Skeletal muscle tissue (tissue), 4 donors: Measurements from ENCODE around the gene CEP41. TPM values are rescaled to one million over a fixed set of nuclear protein-coding genes. Genes with fewer than 3 reads are reported as not detected.

ENCODE experiments used
- H3K27ac ChIP-seq: one replicate; pipeline ENCODE4 v1.7.0; 2013; ENCODE audit warnings: mild to moderate bottlenecking, low read depth, low read length, inconsistent platforms
- H3K27me3 ChIP-seq, 3 donors: one replicate each; pipeline ENCODE4 v1.7.0; 2013; ENCODE audit warnings: low read length in 3 of 3; ENCODE audit not compliant: control insufficient read depth in 3 of 3, insufficient read depth in 3 of 3
- H3K36me3 ChIP-seq, 3 donors: one replicate each; pipeline ENCODE4 v1.7.0; 2013; ENCODE audit warnings: low read length in 3 of 3; ENCODE audit not compliant: control insufficient read depth in 3 of 3, insufficient read depth in 3 of 3
- H3K4me1 ChIP-seq, 3 donors: one replicate each; pipeline ENCODE4 v1.7.0; 2013; ENCODE audit warnings: low read length in 3 of 3, mild to moderate bottlenecking in 3 of 3; ENCODE audit not compliant: control insufficient read depth in 3 of 3, insufficient read depth in 3 of 3
- H3K4me3 ChIP-seq, 3 donors: one replicate each; pipeline ENCODE4 v1.7.0; 2013; ENCODE audit warnings: low read length in 3 of 3
- H3K9ac ChIP-seq, 3 donors: one replicate each; pipeline ENCODE4 v1.7.0; 2013; ENCODE audit warnings: low read length in 3 of 3, mild to moderate bottlenecking in 3 of 3, moderate library complexity in 2 of 3, low read depth in 1 of 3
- H3K9me3 ChIP-seq, 3 donors: one replicate each; pipeline ENCODE4 v1.7.0; 2013; ENCODE audit warnings: low read length in 3 of 3; ENCODE audit not compliant: control insufficient read depth in 3 of 3
- total RNA-seq: library from RNA; depleted of rRNA; stranded (reverse); fragments of >200 nt; gene quantifications from one replicate; pipeline ENCODE4 v1.2.3, GENCODE V29; 2014
- donor health status: Osteomylitis.

CEP41 gene
- total RNA-seq, 1 donor from 2014 or later: 7.8 TPM

- peaks cover 8 to 19% (median 12%) of the 10 kb centered on the region in 3 donors for H3K27me3 ChIP-seq
- peaks cover 0 to 2% (median 0%) of the 10 kb centered on the region in 3 donors for H3K9me3 ChIP-seq
- no peak overlapping the region for H3K27ac ChIP-seq
- H3K36me3 ChIP-seq: no peaks in the 10 kb centered on the region
- no peak overlapping the region for H3K4me3 ChIP-seq
- no peak overlapping the region for H3K9ac ChIP-seq
- peaks cover 0 to 5% (median 0%) of the 10 kb centered on the region in 3 donors for H3K4me1 ChIP-seq
Measured at GRCh38 chr7:130481898-130482297, 41.1 kb upstream of the CEP41 start.

DNA sequence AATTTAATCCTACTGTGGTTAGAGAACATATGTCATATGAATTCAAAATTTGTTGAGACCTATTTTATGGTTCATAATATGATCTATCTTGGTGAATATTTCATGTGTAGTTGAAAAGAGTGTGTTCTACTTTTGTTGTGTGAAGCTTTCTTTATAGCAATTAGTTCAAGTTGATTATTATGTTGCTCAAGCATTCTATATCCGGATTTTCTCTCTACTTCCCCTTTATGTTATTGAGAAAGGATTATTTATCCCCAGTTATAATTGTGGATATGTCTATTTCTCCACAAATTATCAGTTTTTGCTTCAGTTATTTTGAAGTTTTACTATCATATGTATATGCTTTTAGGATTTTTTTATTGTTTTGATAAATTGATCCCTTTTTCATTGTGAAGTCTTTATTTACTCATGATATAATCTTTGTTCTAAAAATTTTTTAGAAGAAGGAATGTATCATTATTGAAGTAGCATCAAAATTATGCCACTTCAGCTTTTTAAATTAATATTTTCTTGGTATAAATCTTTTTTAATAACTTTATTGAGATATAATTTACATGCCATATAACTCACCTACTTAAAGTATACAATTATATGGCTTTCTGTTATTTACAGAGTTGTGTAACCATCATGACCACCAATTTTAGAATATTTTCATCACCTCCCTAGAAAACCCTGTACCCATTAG lies 39.0 kb upstream of the CEP41 start:
- Histone ChIP-seq H3K4me1 (no peaks in the 10 kb centered on the region), H3K9me3 (peaks cover 0 to 2% (median 0%) of the 10 kb centered on the region in 3 donors)

DNA sequence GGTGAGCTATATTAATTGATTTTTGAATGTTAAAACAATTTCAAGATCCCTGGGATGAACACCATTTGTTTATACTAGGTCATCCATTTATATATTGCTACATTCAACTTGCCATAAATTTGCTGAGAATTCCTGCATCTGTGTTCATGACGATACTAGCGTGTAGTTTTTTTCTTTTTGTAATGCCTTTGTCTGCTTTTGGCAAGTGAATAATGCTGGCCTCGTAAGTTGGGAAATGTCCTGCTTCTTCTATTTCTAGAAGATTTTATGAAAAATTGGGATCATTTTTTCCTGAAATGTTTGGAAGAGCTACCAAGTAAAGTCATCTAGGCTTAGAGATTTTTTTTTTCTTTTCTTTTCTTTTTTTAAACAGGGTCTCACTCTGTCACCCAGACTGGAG lies 38.2 kb upstream of the CEP41 start:
- H3K27me3 ChIP-seq: peaks cover 0 to 5% (median 0%) of the 10 kb centered on the region in 3 donors
- no peak overlapping the region for H3K27ac ChIP-seq
- no peaks in the 10 kb centered on the region for H3K36me3 ChIP-seq
- H3K9ac ChIP-seq: no peak overlapping the region
- no peaks in the 10 kb centered on the region for H3K4me1 ChIP-seq
- H3K4me3 ChIP-seq: no peak overlapping the region
- H3K9me3 ChIP-seq: peaks cover 0 to 2% (median 0%) of the 10 kb centered on the region in 3 donors

More for the DNA sequence above, 39.0 kb upstream of the CEP41 start:
- no peaks in the 10 kb centered on the region for H3K36me3 ChIP-seq
- H3K27ac ChIP-seq: no peak overlapping the region
- no peak overlapping the region for H3K9ac ChIP-seq
- H3K4me3 ChIP-seq: no peak overlapping the region
- peaks cover 0 to 8% (median 1%) of the 10 kb centered on the region in 3 donors for H3K27me3 ChIP-seq

DNA sequence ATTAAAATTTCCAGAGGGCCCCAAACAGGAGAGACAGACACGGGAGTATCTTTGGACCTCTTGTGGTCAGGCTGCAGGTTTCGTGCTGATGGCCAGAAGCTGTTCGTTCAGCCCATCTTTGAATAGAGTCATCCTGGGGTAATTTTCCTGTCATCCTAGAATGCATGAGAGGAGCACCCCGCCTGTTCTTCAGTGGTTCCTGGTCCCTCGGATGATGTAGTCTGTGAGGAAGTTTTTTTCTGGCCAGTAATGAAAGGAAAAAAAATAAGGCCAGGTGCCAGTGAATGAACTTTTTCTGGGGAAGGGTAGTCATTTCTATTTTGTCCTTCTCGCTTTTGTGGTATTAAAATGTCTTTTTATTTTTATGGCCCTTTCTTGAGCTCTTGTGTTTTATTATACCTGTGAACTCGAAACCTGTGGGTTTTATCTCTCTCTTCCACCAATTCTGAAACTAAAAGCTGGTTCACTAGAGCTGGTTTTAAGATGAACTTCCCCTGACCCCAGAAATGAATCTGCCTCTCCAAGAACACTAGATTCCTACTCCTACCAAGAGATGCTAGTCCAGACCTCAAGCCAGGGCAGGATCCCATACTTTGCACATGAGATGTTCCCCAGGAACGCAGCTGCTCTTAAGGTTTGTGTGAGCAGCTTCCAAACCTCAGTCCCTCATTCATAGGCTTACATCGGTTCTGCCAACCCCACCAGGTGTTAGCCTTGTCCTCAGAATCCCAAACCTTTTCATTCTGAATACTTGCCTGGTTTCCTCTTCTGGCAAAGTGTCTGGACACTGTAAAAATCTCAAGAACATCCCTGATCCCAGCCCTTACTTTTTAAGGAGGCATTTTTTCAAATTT lies 35.7 kb upstream of the CEP41 start:
- Histone ChIP-seq H3K27ac (no peak overlapping the region), H3K27me3 (no peaks in the 10 kb centered on the region), H3K4me1 (no peaks in the 10 kb centered on the region), H3K4me3 (no peak overlapping the region), H3K9ac (no peak overlapping the region), H3K9me3 (peaks cover 0 to 2% (median 0%) of the 10 kb centered on the region in 3 donors), H3K36me3 (no peaks in the 10 kb centered on the region)

DNA sequence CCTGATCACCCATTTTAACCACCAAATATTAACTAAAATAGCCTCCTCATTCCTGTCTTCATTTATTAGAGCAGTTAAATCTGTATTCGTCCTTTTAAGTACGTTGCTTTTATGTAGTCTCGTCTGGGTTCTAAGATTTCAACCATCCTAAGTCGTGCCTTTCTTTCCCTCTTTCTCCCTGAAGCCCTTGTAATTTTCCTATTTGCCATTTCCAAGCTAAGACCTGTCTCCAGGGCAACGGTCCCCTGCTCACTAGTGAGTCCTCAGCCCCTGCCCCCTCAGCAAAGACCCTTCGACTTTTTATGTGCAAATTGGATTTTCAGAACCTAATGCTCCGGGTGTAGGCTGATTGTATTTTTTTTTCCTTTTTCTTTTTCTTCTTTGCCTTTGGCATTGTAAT lies 35.0 kb upstream of the CEP41 start:
- Histone ChIP-seq H3K4me1 (no peaks in the 10 kb centered on the region), H3K4me3 (no peak overlapping the region), H3K27me3 (no peaks in the 10 kb centered on the region), H3K27ac (no peak overlapping the region), H3K9ac (no peak overlapping the region), H3K36me3 (no peaks in the 10 kb centered on the region), H3K9me3 (peaks cover 0 to 2% (median 0%) of the 10 kb centered on the region in 3 donors)

DNA sequence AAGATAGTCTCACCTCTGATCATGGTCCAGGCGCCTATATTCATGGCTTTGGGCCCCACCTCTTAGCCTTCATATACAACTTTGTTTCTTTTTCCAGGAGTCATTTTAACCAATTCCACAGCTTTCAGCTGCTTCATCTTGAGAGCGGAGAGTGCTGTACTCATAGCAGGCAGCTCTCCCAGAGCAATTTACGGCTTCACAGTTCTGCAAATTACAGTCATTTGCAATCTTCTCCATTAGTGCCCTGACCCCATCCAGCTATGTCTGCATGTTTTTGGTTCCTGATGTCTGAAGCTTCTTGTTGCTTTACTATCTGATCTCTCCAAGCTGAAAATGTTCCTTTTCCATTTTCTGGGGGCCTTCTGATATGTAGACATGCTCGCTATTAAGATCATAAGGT lies 33.1 kb upstream of the CEP41 start:
- H3K9me3 ChIP-seq: peaks cover 0 to 2% (median 0%) of the 10 kb centered on the region in 3 donors
- H3K4me3 ChIP-seq: no peak overlapping the region
- no peaks in the 10 kb centered on the region for H3K27me3 ChIP-seq
- H3K27ac ChIP-seq: no peak overlapping the region
- H3K4me1 ChIP-seq: no peaks in the 10 kb centered on the region
- H3K9ac ChIP-seq: no peak overlapping the region
- H3K36me3 ChIP-seq: no peaks in the 10 kb centered on the region

DNA sequence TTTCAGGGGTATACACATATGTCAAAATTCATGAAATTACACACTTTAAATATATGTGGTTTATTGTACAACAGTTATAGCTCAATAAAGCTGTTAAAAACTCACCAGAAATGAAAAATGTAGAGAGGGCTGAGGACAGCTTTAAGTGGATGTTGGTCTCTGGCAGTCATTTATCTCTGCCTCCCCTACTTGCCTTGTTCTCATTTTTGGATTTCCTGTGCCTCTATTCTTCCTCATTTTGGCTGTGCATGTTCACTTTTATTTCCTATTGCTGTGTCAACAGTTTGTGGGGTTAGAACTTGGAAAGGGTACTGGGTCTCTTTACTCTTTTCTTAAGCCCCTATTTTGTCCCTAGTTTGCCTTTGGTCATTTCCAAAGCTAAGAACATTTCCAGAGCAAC lies 32.5 kb upstream of the CEP41 start:
- no peak overlapping the region for H3K27ac ChIP-seq
- no peak overlapping the region for H3K4me3 ChIP-seq
- no peaks in the 10 kb centered on the region for H3K36me3 ChIP-seq
- H3K9ac ChIP-seq: no peak overlapping the region
- H3K4me1 ChIP-seq: no peaks in the 10 kb centered on the region
- peaks cover 0 to 2% (median 0%) of the 10 kb centered on the region in 3 donors for H3K27me3 ChIP-seq
- peaks cover 0 to 2% (median 0%) of the 10 kb centered on the region in 3 donors for H3K9me3 ChIP-seq

- Histone ChIP-seq H3K4me3 (no peak overlapping the region), H3K9ac (no peak overlapping the region), H3K36me3 (no peaks in the 10 kb centered on the region), H3K4me1 (no peaks in the 10 kb centered on the region), H3K27ac (no peak overlapping the region), H3K27me3 (peaks cover 0 to 3% (median 0%) of the 10 kb centered on the region in 3 donors), H3K9me3 (no peaks in the 10 kb centered on the region)
Measured at GRCh38 chr7:130471974-130472373, 31.2 kb upstream of the CEP41 start.

DNA sequence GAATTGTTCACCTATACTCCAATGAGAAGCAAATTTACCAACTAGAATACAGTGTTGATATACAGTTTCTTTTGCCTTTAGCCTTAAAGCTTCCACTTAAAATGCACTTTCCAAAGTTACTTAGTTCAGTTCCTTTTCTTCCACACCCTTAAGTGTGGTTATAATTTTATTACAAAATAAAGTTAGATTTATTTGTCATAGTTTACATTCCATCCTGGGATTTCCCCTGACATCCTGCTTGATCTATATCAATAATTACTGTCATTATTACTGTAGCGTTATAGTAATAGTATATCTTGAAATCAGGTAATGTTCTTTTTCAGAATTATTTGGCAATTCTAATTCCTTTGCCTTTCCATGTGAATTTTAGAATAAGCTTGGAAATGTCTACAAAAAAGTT lies 27.8 kb upstream of the CEP41 start:
- Histone ChIP-seq H3K4me3 (no peak overlapping the region), H3K9ac (no peak overlapping the region), H3K27me3 (peaks cover 0 to 3% (median 0%) of the 10 kb centered on the region in 3 donors), H3K36me3 (no peaks in the 10 kb centered on the region), H3K9me3 (no peaks in the 10 kb centered on the region), H3K4me1 (no peaks in the 10 kb centered on the region), H3K27ac (no peak overlapping the region)
